Measurements from ENCODE around the gene DNAJA4.

DNA sequence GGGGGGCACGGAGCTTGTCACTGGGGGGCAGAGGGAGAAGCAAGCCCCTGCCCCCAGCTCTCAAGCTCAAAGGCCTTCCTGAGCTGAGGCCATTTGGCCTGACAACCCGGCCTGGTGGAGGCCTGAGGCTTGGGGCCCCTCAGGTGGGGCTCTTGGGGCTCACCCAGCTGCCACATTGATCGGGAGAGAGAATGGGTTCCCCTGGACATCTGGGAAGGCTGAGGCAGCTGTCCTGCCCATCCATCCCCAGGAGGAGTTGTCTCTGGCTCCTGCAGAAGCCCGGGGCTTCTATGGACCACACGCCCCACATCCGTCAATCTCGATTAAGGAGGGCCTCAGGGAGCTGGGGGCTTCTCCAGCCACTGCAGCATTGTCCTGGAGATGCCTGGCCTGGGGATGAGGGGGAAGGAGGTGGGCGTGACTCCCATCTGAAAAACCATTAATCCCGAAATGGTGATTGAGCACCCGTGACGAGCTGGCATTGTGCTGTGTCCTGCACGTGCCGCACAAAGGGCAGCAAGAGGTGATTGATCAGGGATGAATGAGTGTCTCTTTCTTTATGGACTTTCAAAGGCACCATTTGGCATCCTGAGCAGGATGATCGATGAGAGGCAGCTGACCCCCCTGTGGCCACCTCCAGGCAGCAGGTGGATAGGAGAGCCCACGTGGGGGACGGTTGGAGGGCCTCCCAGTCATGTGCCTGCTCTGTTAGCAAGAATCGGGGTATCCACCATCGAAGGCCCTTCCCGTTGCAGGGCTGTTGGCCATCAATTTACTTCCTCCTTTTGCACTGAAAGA lies 58.6 kb downstream of the DNAJA4 start:
- TF ChIP-seq, protein P1, sequence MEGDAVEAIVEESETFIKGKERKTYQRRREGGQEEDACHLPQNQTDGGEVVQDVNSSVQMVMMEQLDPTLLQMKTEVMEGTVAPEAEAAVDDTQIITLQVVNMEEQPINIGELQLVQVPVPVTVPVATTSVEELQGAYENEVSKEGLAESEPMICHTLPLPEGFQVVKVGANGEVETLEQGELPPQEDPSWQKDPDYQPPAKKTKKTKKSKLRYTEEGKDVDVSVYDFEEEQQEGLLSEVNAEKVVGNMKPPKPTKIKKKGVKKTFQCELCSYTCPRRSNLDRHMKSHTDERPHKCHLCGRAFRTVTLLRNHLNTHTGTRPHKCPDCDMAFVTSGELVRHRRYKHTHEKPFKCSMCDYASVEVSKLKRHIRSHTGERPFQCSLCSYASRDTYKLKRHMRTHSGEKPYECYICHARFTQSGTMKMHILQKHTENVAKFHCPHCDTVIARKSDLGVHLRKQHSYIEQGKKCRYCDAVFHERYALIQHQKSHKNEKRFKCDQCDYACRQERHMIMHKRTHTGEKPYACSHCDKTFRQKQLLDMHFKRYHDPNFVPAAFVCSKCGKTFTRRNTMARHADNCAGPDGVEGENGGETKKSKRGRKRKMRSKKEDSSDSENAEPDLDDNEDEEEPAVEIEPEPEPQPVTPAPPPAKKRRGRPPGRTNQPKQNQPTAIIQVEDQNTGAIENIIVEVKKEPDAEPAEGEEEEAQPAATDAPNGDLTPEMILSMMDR (IDR thresholded peaks at IDR 0.05), result no peak
- no peak for TF ChIP-seq POLR2A (IDR thresholded peaks at IDR 0.05)
